Measurements from ENCODE around the gene ITPA.

GRCh38 chr20:3177746-3178485, 31.4 kb upstream of the ITPA start:
- TF ChIP-seq CTCF (conservative IDR thresholded peaks at IDR 0.05; ENCODE audit: low read length): no peak
- TF ChIP-seq EZH2phosphoT487 (IDR thresholded peaks at IDR 0.05; ENCODE audit: borderline replicate concordance): no peak

Measured in Loucy (cell line).